M059J (cell line): Measurements from ENCODE around the gene ZFPM1. TPM values are rescaled to one million over a fixed set of nuclear protein-coding genes. Genes with fewer than 3 reads are reported as not detected.
"Not testable (repeated sequence)": the region's sequence is repeated elsewhere in the genome, so short reads cannot be mapped to it uniquely, and the experiment has no call there.

Experiments
- DNase-seq: peaks from one replicate; pipeline ENCODE4 v3.0.0-alpha.2; 2012; ENCODE audit warnings: low read depth
- total RNA-seq: library from RNA; depleted of rRNA; stranded (reverse); fragments of >200 nt; shearing (Covaris generic); gene quantifications from 2 replicates; pipeline ENCODE4 v1.2.3, GENCODE V29; 2014

ZFPM1 gene
- total RNA-seq, 1 experiment from 2014 or later: 1.9 TPM

GRCh38 chr16:88512728-88513696, 59.9 kb downstream of the ZFPM1 start:
- DNase-seq: no peak

- no peak for DNase-seq
These were observed 61.0 kb downstream of the ZFPM1 start for GRCh38 chr16:88514070-88514469.

- no peak for DNase-seq
These were observed 61.6 kb downstream of the ZFPM1 start for GRCh38 chr16:88514526-88515232.

- no peak for DNase-seq
These were observed 62.3 kb downstream of the ZFPM1 start for GRCh38 chr16:88515371-88515770.

- DNase-seq: no peak
These were observed 63.0 kb downstream of the ZFPM1 start for GRCh38 chr16:88515925-88516594.

- DNase-seq: no peak
These were observed 63.6 kb downstream of the ZFPM1 start for GRCh38 chr16:88516601-88517061.

GRCh38 chr16:88517208-88517774, 64.2 kb downstream of the ZFPM1 start:
- not testable (repeated sequence) for DNase-seq

- not testable (repeated sequence) for DNase-seq
These were observed 65.5 kb downstream of the ZFPM1 start for GRCh38 chr16:88518411-88519111.

- DNase-seq: no peak
These were observed 66.2 kb downstream of the ZFPM1 start for GRCh38 chr16:88519240-88519639.

- no peak for DNase-seq
These were observed 67.0 kb downstream of the ZFPM1 start for GRCh38 chr16:88519938-88520653.

GRCh38 chr16:88521674-88522073, 68.6 kb downstream of the ZFPM1 start:
- DNase-seq: no peak

- no peak for DNase-seq
These were observed 69.3 kb downstream of the ZFPM1 start for GRCh38 chr16:88522276-88522949.

GRCh38 chr16:88523309-88524161, 70.5 kb downstream of the ZFPM1 start:
- DNase-seq: no peak

- no peak for DNase-seq
These were observed 71.3 kb downstream of the ZFPM1 start for GRCh38 chr16:88524274-88524972.

- DNase-seq: no peak
These were observed 72.0 kb downstream of the ZFPM1 start for GRCh38 chr16:88524973-88525662.

- no peak for DNase-seq
These were observed 72.5 kb downstream of the ZFPM1 start for GRCh38 chr16:88525663-88525990.

- DNase-seq: no peak
These were observed 73.2 kb downstream of the ZFPM1 start for GRCh38 chr16:88526008-88526905.
